DMS53 treated with DMSO at 0.1 percent for 48 hours (cell line): Measurements from ENCODE around the gene KIF1B.
"Not testable (repeated sequence)": the region's sequence is repeated elsewhere in the genome, so short reads cannot be mapped to it uniquely, and the experiment has no call there.

Experiments used
- DNase-seq: peaks from one replicate; lab custom pipeline; 2025; ENCODE audit not compliant: unreplicated experiment; lab: John Stamatoyannopoulos, UW

Gene KIF1B

GRCh38 chr1:10193288-10193687 lies 17.1 kb upstream of the KIF1B start:
- DNase-seq, result no peak

GRCh38 chr1:10195570-10195969 lies 14.8 kb upstream of the KIF1B start:
- DNase-seq, result no peak

- DNase-seq, result no peak
These were observed 13.4 kb upstream of the KIF1B start for GRCh38 chr1:10196976-10197375.

GRCh38 chr1:10200620-10201019 lies 9.8 kb upstream of the KIF1B start:
- DNase-seq, result no peak

- DNase-seq, result no peak
These were observed 6.2 kb upstream of the KIF1B start for GRCh38 chr1:10204003-10204642.

GRCh38 chr1:10205206-10205605 lies 5.2 kb upstream of the KIF1B start:
- not testable (repeated sequence) for DNase-seq

- DNase-seq, result no peak
These were observed 2.6 kb upstream of the KIF1B start for GRCh38 chr1:10207810-10208209.

GRCh38 chr1:10208537-10208936 lies 1.8 kb upstream of the KIF1B start:
- no peak for DNase-seq

GRCh38 chr1:10209590-10209904 lies 823 bp upstream of the KIF1B start:
- no peak for DNase-seq

- DNase-seq, result peak; percentile 22
These were observed 753 bp downstream of the KIF1B start for GRCh38 chr1:10210841-10211804.

- DNase-seq, result no peak
These were observed 1.5 kb downstream of the KIF1B start for GRCh38 chr1:10211805-10212410.

GRCh38 chr1:10212476-10212875 lies 2.1 kb downstream of the KIF1B start:
- no peak for DNase-seq

- no peak for DNase-seq
These were observed 2.9 kb downstream of the KIF1B start for GRCh38 chr1:10213186-10213705.

GRCh38 chr1:10216090-10216749 lies 5.8 kb downstream of the KIF1B start:
- no peak for DNase-seq

GRCh38 chr1:10217748-10218441 lies 7.5 kb downstream of the KIF1B start:
- no peak for DNase-seq

GRCh38 chr1:10220200-10220599 lies 9.8 kb downstream of the KIF1B start:
- DNase-seq, result no peak

- not testable (repeated sequence) for DNase-seq
These were observed 10.3 kb downstream of the KIF1B start for GRCh38 chr1:10220657-10221056.

- DNase-seq, result no peak
These were observed 15.2 kb downstream of the KIF1B start for GRCh38 chr1:10225573-10225972.

- no peak for DNase-seq
These were observed 18.2 kb downstream of the KIF1B start for GRCh38 chr1:10228528-10228927.

- DNase-seq, result no peak
These were observed 19.5 kb downstream of the KIF1B start for GRCh38 chr1:10229903-10230302.

GRCh38 chr1:10232163-10232562 lies 21.8 kb downstream of the KIF1B start:
- DNase-seq, result no peak
